IPS-18a (cell line): ENCODE data around the gene TMEM132D.

Experiments used
- H3K27ac ChIP-seq: one replicate; pipeline ENCODE4 v1.5.1; 2013; ENCODE audit warnings: low read length
- H3K27me3 ChIP-seq: one replicate; pipeline ENCODE4 v1.6.1; 2013; ENCODE audit warnings: mild to moderate bottlenecking, low read length; ENCODE audit not compliant: control insufficient read depth, insufficient read depth
- H3K36me3 ChIP-seq: one replicate; pipeline ENCODE4 v1.6.1; 2013; ENCODE audit warnings: low read depth, low read length; ENCODE audit not compliant: control insufficient read depth
- H3K4me1 ChIP-seq: one replicate; pipeline ENCODE4 v1.6.1; 2013; ENCODE audit warnings: low read depth, low read length; ENCODE audit not compliant: control insufficient read depth
- H3K4me3 ChIP-seq: one replicate; pipeline ENCODE4 v1.5.1; 2013; ENCODE audit warnings: low read length
- H3K9ac ChIP-seq: one replicate; pipeline ENCODE4 v1.6.1; 2013; ENCODE audit warnings: mild to moderate bottlenecking, low read length, moderate library complexity
- H3K9me3 ChIP-seq: one replicate; pipeline ENCODE4 v1.6.1; 2013; ENCODE audit warnings: low read depth, low read length; ENCODE audit not compliant: control insufficient read depth

The TMEM132D gene

GRCh38 chr12:129676411-129676810, 227.4 kb downstream of the TMEM132D start:
- Histone ChIP-seq H3K27ac (no peak overlapping the region), H3K9me3 (peaks cover 29% of the 10 kb centered on the region), H3K36me3 (no peaks in the 10 kb centered on the region), H3K27me3 (no peaks in the 10 kb centered on the region), H3K4me1 (no peaks in the 10 kb centered on the region), H3K9ac (no peak overlapping the region), H3K4me3 (no peak overlapping the region)

DNA sequence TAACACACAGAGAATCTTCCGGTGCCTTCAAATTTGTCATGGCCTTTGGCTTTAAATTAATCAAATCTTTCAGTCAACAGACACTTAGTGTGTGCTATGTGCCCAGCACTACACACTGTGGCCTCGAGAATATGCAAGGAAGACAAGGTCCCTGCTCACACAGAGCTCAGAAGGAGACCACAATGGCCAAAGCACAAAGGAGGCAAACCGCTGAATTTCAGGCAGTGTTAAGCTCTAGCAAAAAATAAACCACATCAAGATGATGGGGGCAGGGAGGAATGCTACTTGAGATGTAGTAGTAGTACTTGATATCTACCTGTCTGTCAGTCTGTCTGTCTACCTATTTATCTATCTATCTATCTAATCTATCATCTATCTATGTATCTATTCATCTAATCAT, 227.9 kb downstream of the TMEM132D start:
- Histone ChIP-seq H3K9ac (no peak overlapping the region), H3K27ac (no peak overlapping the region), H3K4me3 (no peak overlapping the region), H3K4me1 (no peaks in the 10 kb centered on the region), H3K36me3 (no peaks in the 10 kb centered on the region), H3K27me3 (no peaks in the 10 kb centered on the region), H3K9me3 (peaks cover 26% of the 10 kb centered on the region)

DNA sequence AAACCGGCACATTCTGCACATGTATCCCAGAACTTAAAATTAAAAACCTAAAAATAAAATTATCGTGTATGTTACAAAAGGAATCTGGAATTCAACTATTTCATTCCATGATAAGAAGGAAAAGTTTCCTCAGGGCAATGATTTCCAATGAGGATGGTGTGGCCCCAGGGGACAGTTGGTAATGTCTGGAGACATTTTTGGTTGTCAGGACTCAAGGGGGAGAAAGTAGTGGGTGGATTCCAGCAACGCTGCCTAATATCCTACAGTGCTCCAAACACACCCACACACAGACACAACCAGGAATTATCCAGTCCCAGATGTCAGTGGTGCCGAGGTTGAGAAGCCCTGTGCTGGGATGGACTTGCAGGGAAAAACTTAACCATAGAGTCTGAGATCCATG, 228.3 kb downstream of the TMEM132D start:
- Histone ChIP-seq H3K9me3 (peaks cover 26% of the 10 kb centered on the region), H3K4me3 (no peak overlapping the region), H3K36me3 (no peaks in the 10 kb centered on the region), H3K9ac (no peak overlapping the region), H3K4me1 (no peaks in the 10 kb centered on the region), H3K27me3 (no peaks in the 10 kb centered on the region), H3K27ac (no peak overlapping the region)

DNA sequence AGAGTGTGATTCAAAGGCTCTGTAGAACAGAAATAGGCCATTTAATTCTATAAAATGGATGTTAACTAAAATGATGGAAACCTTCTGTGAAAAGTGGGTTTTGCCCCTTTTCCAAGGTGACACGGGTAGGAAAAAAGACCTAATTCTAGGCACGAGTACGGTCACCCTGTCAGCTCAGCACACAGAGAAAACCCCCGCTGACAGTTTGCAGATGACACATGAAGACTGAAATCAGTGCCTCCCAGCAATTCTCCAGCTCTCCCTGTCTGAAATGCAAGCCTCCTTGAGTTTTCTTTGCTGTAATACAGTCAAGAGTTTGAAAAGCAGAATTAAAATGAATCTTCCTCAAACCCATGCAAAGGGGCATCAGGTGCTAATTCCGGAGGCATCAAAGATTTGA, 230.0 kb downstream of the TMEM132D start:
- H3K4me1 ChIP-seq: no peaks in the 10 kb centered on the region
- no peak overlapping the region for H3K27ac ChIP-seq
- no peaks in the 10 kb centered on the region for H3K27me3 ChIP-seq
- H3K36me3 ChIP-seq: no peaks in the 10 kb centered on the region
- peaks cover 21% of the 10 kb centered on the region for H3K9me3 ChIP-seq
- no peak overlapping the region for H3K9ac ChIP-seq
- H3K4me3 ChIP-seq: no peak overlapping the region

DNA sequence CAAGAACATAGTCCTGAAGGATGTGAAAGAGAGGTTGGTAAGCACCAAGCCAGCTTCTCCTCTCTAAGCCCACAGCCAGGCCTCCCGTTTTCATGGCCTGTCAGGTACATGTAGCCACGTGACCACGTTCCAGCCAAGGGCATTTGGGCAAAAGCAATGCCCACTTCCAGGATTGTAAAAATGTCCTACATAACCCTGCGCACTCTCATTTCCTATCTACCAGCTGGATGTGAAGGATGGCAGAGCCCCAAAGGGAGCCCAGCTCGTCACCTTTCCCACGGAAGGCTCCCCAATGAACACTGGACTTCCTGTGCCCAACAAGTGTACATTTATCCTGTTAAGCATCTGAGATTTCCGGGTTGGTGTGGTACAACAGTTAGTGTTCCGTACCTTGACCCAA, 231.7 kb downstream of the TMEM132D start:
- Histone ChIP-seq H3K27ac (no peak overlapping the region), H3K9me3 (peaks cover 25% of the 10 kb centered on the region), H3K9ac (no peak overlapping the region), H3K4me3 (no peak overlapping the region), H3K27me3 (no peaks in the 10 kb centered on the region), H3K36me3 (no peaks in the 10 kb centered on the region), H3K4me1 (no peaks in the 10 kb centered on the region)

DNA sequence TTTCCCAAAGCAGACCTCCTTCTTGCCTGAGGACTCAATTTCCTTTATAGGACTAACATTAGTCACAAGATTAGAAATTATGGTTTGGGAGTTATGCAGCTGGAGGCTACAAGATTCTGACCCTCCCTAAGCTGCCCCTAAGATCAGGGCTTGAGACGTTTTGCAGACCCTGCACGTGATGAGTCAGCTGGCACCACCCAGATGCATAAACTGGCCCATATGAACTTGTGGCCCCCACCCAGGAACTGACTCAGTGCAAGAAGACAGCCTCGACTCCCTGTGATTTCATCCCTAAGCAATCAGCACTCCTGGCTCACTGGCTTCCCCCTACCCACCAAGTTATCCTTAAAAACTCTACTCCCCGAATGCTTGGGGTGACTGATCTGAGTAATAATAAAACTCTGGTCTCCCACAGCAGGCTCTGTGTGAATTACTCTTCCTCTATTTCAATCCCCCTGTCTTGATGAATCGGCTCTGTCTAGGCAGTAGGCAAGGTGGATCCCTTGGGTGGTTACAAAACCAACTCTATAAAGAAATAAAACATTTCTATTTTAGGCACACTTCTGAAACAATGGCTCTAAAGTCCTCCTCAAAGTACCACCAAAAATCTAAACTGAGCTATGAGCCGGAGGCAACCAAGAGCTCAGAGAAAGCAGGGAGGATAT, 233.4 kb downstream of the TMEM132D start:
- H3K4me1 ChIP-seq: no peaks in the 10 kb centered on the region
- H3K4me3 ChIP-seq: no peak overlapping the region
- H3K27ac ChIP-seq: no peak overlapping the region
- H3K27me3 ChIP-seq: no peaks in the 10 kb centered on the region
- H3K9me3 ChIP-seq: peaks cover 18% of the 10 kb centered on the region
- H3K36me3 ChIP-seq: no peaks in the 10 kb centered on the region
- H3K9ac ChIP-seq: no peak overlapping the region

DNA sequence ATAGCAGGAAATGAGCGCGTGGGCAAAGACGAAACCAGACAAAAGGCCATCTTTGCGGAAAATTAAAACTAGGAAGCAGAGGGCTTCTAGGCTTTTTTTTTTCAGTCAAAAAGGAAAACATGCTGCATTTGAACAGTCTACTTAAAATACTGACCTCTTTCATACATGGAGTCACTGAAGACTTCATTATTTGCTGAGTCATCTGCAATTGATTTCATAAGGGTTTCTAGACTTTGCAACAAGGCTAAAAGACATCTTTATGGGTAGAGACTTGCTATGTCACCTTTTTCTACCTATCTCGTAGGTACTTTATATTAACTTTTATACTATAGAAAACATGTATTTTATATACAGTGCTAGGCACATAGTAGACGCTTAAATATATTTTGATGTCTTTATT, 238.4 kb downstream of the TMEM132D start:
- H3K27ac ChIP-seq: no peak overlapping the region
- no peaks in the 10 kb centered on the region for H3K36me3 ChIP-seq
- H3K9me3 ChIP-seq: peaks cover 27% of the 10 kb centered on the region
- no peaks in the 10 kb centered on the region for H3K27me3 ChIP-seq
- H3K4me1 ChIP-seq: peaks cover 6% of the 10 kb centered on the region
- no peak overlapping the region for H3K9ac ChIP-seq
- no peak overlapping the region for H3K4me3 ChIP-seq

GRCh38 chr12:129662234-129662633, 241.6 kb downstream of the TMEM132D start:
- no peak overlapping the region for H3K9ac ChIP-seq
- no peaks in the 10 kb centered on the region for H3K27me3 ChIP-seq
- H3K9me3 ChIP-seq: peaks cover 16% of the 10 kb centered on the region
- H3K4me3 ChIP-seq: no peak overlapping the region
- H3K36me3 ChIP-seq: no peaks in the 10 kb centered on the region
- peaks cover 16% of the 10 kb centered on the region for H3K4me1 ChIP-seq
- H3K27ac ChIP-seq: no peak overlapping the region

- Histone ChIP-seq H3K4me3 (no peak overlapping the region), H3K36me3 (no peaks in the 10 kb centered on the region), H3K4me1 (peaks cover 16% of the 10 kb centered on the region), H3K27me3 (no peaks in the 10 kb centered on the region), H3K9ac (no peak overlapping the region), H3K9me3 (peaks cover 23% of the 10 kb centered on the region), H3K27ac (no peak overlapping the region)
Observed at GRCh38 chr12:129660946-129661345, 242.9 kb downstream of the TMEM132D start.

DNA sequence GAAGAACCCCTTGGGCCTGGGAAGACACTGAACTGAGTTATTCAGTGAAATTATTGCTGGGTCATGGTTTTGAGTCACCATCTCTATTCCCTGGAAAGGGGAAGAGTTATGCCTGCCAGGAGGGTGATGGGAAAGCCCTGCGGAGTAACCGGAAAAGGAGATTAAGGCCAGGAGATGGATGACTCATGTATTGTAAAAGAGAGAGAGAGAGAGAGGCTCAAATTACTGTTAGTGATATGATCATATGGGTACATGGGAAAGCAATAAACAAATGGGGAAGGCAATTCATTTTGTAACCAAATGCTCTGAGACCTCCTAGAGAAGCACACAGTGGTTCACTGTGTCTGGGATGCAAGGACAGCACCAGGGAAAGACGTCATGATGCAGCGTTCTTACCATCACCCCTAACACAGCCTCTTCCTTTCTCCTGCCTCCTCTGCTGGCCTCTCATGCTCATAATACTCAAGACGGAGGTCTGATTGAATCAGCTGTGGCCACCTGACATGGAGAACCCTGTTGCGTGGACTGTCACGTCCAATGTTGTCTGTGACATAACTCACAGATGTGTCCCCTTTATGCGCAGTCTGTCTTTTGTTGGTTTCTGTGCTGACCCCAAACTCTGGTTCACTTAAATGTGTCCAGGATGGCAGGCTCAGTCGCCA, 243.7 kb downstream of the TMEM132D start:
- H3K9ac ChIP-seq: no peak overlapping the region
- no peak overlapping the region for H3K4me3 ChIP-seq
- H3K27ac ChIP-seq: no peak overlapping the region
- peaks cover 16% of the 10 kb centered on the region for H3K4me1 ChIP-seq
- H3K36me3 ChIP-seq: no peaks in the 10 kb centered on the region
- peaks cover 23% of the 10 kb centered on the region for H3K9me3 ChIP-seq
- no peaks in the 10 kb centered on the region for H3K27me3 ChIP-seq

GRCh38 chr12:129657179-129657578, 246.6 kb downstream of the TMEM132D start:
- H3K27me3 ChIP-seq: no peaks in the 10 kb centered on the region
- H3K4me1 ChIP-seq: peaks cover 16% of the 10 kb centered on the region
- no peak overlapping the region for H3K27ac ChIP-seq
- H3K36me3 ChIP-seq: no peaks in the 10 kb centered on the region
- no peak overlapping the region for H3K9ac ChIP-seq
- H3K4me3 ChIP-seq: no peak overlapping the region
- peaks cover 23% of the 10 kb centered on the region for H3K9me3 ChIP-seq

DNA sequence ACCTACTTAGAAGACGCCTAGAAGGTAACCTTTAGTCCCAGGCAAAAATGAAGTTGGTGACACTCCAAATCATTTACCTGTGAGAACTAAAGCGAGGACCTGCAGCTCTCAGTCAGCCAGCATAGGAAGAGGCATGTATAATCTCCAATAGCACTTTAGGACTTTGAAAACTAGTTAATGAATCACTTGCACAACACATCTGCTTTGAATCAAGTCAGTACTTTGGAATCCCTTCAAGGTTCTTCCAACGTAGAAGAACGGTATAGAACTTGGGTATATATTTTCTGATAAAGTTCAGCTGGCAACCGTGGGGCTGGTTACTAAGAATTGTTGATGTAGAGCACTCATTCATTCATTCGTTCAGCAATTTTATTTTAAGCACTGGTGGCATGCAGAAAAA, 251.9 kb downstream of the TMEM132D start:
- H3K36me3 ChIP-seq: no peaks in the 10 kb centered on the region
- no peak overlapping the region for H3K4me3 ChIP-seq
- H3K4me1 ChIP-seq: no peaks in the 10 kb centered on the region
- H3K9ac ChIP-seq: no peak overlapping the region
- H3K9me3 ChIP-seq: peaks cover 24% of the 10 kb centered on the region
- no peak overlapping the region for H3K27ac ChIP-seq
- no peaks in the 10 kb centered on the region for H3K27me3 ChIP-seq
